Activated CD8-positive, alpha-beta T cell treated with anti-CD3 and anti-CD28 coated beads, Interleukin-2, amount 10 ng/mL, durations not matched to agents 7 days and 5 days (primary cell): ENCODE measurements around the gene CALML3. TPM values are rescaled to one million over a fixed set of nuclear protein-coding genes. Genes with fewer than 3 reads are reported as not detected.

Source experiments
- ATAC-seq: fragments of 150-1000 bp; cut with Tn5 transposase; one replicate; pipeline ENCODE4 v1.10.0; 2021; ENCODE audit warnings: moderate library complexity
- CTCF ChIA-PET: fragments of 350-600 bp; sonication (Branson Sonifier 250); formaldehyde crosslinking; loops from one replicate; lab custom pipeline; 2021; ENCODE audit warnings: antibody characterized with exemption; lab: Charles Lee
- POLR2A ChIA-PET: fragments of 350-600 bp; sonication (Branson Sonifier 250); formaldehyde crosslinking; loops from one replicate; lab custom pipeline; 2021; ENCODE audit warnings: antibody characterized with exemption; lab: Charles Lee
- DNase-seq: peaks from one replicate; pipeline ENCODE4 v3.0.0-alpha.2; 2020
- H3K27ac Mint-ChIP-seq: one replicate; pipeline ENCODE4 v1.8.0; 2021; ENCODE audit warnings: mild to moderate bottlenecking, mixed read lengths
- H3K27me3 Mint-ChIP-seq: one replicate; pipeline ENCODE4 v1.8.0; 2021; ENCODE audit warnings: low read depth, mixed read lengths
- H3K36me3 Mint-ChIP-seq: one replicate; pipeline ENCODE4 v1.8.0; 2021; ENCODE audit warnings: low read depth, mixed read lengths
- H3K4me1 Mint-ChIP-seq: one replicate; pipeline ENCODE4 v1.8.0; 2021; ENCODE audit warnings: low read depth, mixed read lengths
- H3K4me3 Mint-ChIP-seq: one replicate; pipeline ENCODE4 v1.8.0; 2021; ENCODE audit warnings: mild to moderate bottlenecking, mixed read lengths
- H3K9me3 Mint-ChIP-seq: one replicate; pipeline ENCODE4 v1.8.0; 2022; ENCODE audit warnings: mixed read lengths; ENCODE audit not compliant: insufficient read depth
- total RNA-seq, 2 experiments: library from RNA; stranded (reverse); gene quantifications; one replicate each; pipeline ENCODE4 v1.2.3, GENCODE V29; 2021

CALML3 gene
- total RNA-seq, 2 experiments from 2014 or later, result not detected

DNA sequence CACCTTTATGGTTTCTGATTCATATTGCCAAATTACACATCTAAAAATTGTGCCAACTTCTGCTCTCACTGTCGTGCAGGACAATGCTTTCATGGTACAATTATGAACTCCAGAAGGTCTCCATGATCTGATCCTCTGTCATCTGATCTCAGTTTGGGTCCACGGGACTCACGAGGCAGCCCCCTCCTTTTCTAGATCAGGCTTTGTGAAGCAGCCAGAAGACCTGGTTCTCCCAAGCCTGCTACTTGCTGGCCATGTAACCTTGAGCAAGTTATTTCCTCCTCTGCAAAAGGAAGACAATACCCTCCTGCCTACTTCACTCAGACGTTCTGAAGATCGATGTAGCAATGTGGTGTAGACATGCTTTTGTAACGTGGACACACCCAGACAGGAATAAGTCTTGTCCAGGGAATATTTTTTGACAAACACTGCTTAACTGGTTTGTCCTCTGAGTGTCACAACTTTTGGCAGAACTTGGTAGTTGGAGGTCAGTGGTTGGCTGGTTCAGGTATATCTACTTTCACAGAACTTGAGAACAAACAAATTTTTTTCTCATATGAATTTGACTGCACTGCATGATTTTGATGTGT, 19.6 kb downstream of the CALML3 start:
- H3K4me3 Mint-ChIP-seq, result no peak overlapping the region
- peaks cover 8% of the 10 kb centered on the region for H3K9me3 Mint-ChIP-seq
- CTCF ChIA-PET, result no interaction called here

DNA sequence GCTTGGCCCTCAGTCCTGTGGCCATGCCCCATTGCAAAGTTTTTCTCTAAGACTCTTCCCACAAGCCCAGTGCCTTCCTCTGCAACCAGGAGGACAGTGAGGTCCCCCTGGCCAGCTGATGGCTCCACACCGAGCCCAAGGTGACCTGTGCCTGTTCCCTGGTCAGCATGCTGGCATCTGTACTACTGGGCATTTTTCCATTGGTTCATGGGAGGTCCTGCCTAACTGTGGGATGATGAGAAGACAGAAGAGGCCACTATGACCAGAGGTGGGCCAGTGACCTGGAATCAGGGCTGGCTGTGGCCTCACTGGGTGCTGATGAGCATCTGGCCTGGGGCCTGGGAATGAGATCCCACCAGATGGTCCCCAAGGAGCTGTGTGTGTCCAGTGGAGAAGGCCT, 20.2 kb downstream of the CALML3 start:
- H3K27me3 Mint-ChIP-seq, result peaks cover 5% of the 10 kb centered on the region
- ATAC-seq, result no peak
- no peak for DNase-seq
- peaks cover 4% of the 10 kb centered on the region for H3K36me3 Mint-ChIP-seq
- H3K4me1 Mint-ChIP-seq, result no peaks in the 10 kb centered on the region
- no peak overlapping the region for H3K27ac Mint-ChIP-seq
- ChIA-PET CTCF (interaction anchor here (1.2 kb wide), 1 partner anchor 78 kb away, joined by 3 read pairs; no protein-coding TSS in a partner anchor), POLR2A (no interaction called here)
- H3K9me3 Mint-ChIP-seq, result peaks cover 8% of the 10 kb centered on the region
- no peak overlapping the region for H3K4me3 Mint-ChIP-seq

More for the DNA sequence above, 19.6 kb downstream of the CALML3 start:
- ATAC-seq (no peak), DNase-seq (no peak)
- Mint-ChIP-seq H3K27ac (no peak overlapping the region), H3K4me1 (no peaks in the 10 kb centered on the region), H3K36me3 (peaks cover 4% of the 10 kb centered on the region), H3K27me3 (peaks cover 5% of the 10 kb centered on the region)
- POLR2A ChIA-PET, result no interaction called here

DNA sequence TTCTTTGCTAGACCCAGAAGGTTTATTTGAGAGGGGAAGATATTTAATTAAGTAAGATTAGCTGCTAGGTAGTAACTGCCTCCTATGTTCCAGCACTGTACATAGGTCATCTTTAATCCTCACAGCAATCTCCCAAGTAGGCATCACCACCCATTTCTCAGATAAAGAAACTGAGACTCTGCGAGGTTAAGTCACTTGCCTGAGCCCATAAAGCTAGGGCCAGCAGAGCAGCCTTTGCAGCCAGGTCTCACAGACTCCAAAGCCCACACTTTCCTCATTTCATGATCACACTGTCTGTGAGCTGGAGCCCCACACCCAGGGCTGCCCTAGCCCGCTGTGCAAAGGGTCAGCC, 20.6 kb downstream of the CALML3 start:
- POLR2A ChIA-PET, result no interaction called here
- no peak for ATAC-seq

DNA sequence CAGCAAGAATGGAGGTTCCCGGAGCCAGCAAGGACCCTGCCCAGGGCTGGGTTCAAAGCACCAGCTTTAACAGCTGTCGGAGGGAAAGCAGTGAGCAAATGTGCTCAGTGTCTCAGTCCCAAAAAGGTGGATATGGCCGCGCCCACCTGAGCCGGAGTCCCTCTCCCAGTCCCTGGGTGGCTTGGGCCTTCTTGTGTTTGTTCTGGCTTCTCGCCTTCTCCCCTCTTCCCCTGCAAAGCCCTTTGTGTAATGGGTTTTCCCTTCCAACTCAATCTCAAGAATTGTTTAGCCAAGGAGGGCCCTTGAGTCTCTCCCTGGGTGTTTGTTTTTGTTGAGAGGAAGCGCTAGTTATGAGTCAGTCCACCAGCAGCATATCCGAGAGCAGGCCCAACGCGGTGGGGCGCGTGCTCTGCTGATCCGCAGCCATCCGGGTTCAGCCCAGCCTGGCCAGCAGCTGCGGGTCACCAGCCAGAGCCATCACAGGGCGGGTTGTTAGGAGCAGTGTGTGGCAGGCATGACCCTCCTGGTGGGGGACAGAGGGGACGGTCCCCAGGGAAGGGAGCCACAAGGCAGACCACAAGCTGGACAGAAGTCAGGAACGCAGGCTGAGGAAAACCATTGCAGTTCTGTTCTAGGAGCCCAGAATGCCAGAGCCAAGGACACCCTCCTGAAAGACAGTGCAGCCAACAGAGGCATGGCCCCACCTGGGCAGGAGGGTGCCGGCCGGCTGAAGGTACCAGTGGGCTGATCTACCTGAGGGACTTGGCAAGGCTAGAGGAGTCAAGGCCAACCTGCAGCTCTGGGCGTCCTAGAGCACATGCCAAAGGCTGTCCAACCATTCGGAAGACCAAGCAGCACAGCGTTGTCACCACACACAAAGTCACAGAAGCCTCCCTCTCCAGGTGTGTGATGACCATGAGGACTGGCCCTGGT, 21.3 kb downstream of the CALML3 start:
- no peak for ATAC-seq
- H3K4me1 Mint-ChIP-seq, result peaks cover 8% of the 10 kb centered on the region
- H3K36me3 Mint-ChIP-seq, result peaks cover 4% of the 10 kb centered on the region
- no peak for DNase-seq
- no peak overlapping the region for H3K27ac Mint-ChIP-seq
- peaks cover 8% of the 10 kb centered on the region for H3K9me3 Mint-ChIP-seq
- no peak overlapping the region for H3K4me3 Mint-ChIP-seq
- ChIA-PET POLR2A (no interaction called here), CTCF (interaction anchor here (1.2 kb wide), 1 partner anchor 77 kb away, joined by 3 read pairs; no protein-coding TSS in a partner anchor)
- peaks cover 5% of the 10 kb centered on the region for H3K27me3 Mint-ChIP-seq

More for the DNA sequence above, 20.6 kb downstream of the CALML3 start:
- peaks cover 8% of the 10 kb centered on the region for H3K9me3 Mint-ChIP-seq
- H3K27ac Mint-ChIP-seq, result no peak overlapping the region
- peaks cover 4% of the 10 kb centered on the region for H3K36me3 Mint-ChIP-seq
- peaks cover 5% of the 10 kb centered on the region for H3K27me3 Mint-ChIP-seq
- CTCF ChIA-PET, result interaction anchor here (1.2 kb wide), 1 partner anchor 78 kb away, joined by 3 read pairs; no protein-coding TSS in a partner anchor
- H3K4me3 Mint-ChIP-seq, result no peak overlapping the region
- H3K4me1 Mint-ChIP-seq, result peaks cover 1% of the 10 kb centered on the region
- no peak for DNase-seq

DNA sequence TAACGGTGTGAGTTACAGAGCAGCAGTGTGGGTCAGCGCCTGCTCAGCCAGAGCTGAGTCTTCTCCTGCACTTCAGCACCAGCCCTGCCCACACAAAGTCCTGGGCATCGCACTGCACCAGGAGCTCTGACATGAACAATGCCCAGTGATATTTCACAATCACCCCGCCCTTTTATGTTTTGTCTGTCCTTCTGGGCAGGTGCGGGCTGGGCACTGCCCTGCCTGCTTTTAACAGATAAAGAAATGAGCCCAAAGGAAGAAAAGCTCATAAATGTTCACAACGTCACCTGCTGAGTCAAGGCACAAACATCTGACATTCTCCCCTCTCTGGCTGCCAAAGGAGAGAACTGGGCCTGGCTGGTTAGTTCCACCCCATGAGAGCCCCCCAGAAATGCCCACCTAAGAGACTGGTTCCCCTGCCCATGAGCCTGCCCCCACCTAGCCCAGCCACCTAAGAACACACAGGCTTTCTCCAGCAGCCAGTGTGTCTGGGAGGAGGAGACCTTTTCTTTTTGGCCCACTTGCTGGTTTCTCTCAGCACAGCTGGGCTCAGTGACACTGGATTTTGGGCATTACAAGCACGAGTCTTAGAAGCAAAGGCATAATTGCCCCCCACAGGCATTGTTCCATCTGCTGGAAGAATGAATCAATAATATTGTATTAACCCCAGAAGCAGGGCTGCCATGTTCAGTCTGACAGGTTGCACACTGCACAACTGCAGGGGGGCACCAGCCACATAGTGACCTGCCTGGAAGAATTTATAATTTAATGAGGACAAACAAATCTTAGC, 22.3 kb downstream of the CALML3 start:
- ATAC-seq (no peak), DNase-seq (no peak)
- H3K27ac Mint-ChIP-seq, result no peak overlapping the region
- peaks cover 17% of the 10 kb centered on the region for H3K4me1 Mint-ChIP-seq
- CTCF ChIA-PET, result no interaction called here
- H3K36me3 Mint-ChIP-seq, result peaks cover 2% of the 10 kb centered on the region
- H3K9me3 Mint-ChIP-seq, result peaks cover under 1% of the 10 kb centered on the region
- H3K4me3 Mint-ChIP-seq, result no peak overlapping the region
- POLR2A ChIA-PET, result no interaction called here
- H3K27me3 Mint-ChIP-seq, result peaks cover 5% of the 10 kb centered on the region

DNA sequence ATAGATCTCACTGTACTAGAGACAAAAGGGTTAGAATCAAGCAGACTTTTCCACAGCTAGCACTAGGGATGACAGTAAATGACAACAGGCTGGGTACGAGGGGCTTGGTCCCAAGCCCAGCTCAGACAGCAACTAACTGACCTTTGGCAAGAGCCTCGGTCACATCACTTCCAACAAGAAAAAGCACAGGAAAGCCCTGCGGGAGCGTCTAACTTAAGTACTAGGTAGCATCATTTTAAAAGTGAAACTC, 22.8 kb downstream of the CALML3 start:
- Mint-ChIP-seq H3K36me3 (no peaks in the 10 kb centered on the region), H3K9me3 (no peaks in the 10 kb centered on the region), H3K4me1 (peaks cover 22% of the 10 kb centered on the region), H3K4me3 (no peak overlapping the region), H3K27ac (no peak overlapping the region), H3K27me3 (peaks cover 5% of the 10 kb centered on the region)
- POLR2A ChIA-PET, result no interaction called here
- no peak for ATAC-seq
- DNase-seq, result no peak
- CTCF ChIA-PET, result interaction anchor here (3.2 kb wide), 1 partner anchor 75 kb away, joined by 13 read pairs; no protein-coding TSS in a partner anchor

DNA sequence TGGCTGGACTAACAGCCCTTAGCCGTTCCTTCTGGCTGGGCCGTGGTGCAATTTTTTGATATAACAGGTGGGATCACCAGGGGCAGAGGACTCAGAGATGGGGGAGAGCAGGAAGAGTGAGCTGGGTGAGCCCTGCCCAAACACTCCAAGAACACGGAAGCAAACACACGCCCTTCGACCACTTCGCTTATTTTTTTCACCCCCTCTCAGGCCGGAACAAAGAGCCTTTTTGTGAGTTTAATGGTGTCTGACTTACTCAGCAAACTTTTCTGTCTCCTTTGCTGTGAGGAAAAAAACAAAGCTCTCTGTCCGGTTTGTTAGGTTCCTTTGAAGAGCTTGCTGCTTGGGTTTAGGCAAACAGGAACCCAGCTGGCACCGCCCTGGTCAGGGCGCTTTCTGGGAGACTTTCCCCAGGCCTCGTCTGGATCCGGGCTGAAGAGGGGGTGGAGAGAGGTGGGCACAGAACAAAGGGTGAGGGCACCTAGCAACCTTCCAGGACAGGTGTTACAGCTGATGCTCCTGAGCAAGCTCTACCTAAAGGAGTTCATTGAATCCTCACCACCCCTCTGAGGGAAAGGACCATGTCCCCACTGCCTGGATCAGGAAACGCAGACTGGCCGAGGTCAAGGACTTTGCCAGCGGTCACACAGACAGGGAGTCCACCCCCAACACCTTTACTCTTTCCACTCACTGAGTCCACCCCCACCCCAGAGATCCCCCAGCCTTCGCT, 23.3 kb downstream of the CALML3 start:
- ChIA-PET CTCF (interaction anchor here (1.0 to 3.2 kb wide), 3 partner anchors 15 to 105 kb away, joined by 3 to 13 read pairs (median 5); no protein-coding TSS in a partner anchor), POLR2A (interaction anchor here (0.8 kb wide), 1 partner anchor 16 kb away, joined by 3 read pairs; no protein-coding TSS in a partner anchor)
- DNase-seq (no peak), ATAC-seq (no peak)
- H3K27ac Mint-ChIP-seq, result no peak overlapping the region
- no peaks in the 10 kb centered on the region for H3K36me3 Mint-ChIP-seq
- peaks cover 5% of the 10 kb centered on the region for H3K27me3 Mint-ChIP-seq
- no peaks in the 10 kb centered on the region for H3K9me3 Mint-ChIP-seq
- H3K4me3 Mint-ChIP-seq, result no peak overlapping the region
- peaks cover 27% of the 10 kb centered on the region for H3K4me1 Mint-ChIP-seq

DNA sequence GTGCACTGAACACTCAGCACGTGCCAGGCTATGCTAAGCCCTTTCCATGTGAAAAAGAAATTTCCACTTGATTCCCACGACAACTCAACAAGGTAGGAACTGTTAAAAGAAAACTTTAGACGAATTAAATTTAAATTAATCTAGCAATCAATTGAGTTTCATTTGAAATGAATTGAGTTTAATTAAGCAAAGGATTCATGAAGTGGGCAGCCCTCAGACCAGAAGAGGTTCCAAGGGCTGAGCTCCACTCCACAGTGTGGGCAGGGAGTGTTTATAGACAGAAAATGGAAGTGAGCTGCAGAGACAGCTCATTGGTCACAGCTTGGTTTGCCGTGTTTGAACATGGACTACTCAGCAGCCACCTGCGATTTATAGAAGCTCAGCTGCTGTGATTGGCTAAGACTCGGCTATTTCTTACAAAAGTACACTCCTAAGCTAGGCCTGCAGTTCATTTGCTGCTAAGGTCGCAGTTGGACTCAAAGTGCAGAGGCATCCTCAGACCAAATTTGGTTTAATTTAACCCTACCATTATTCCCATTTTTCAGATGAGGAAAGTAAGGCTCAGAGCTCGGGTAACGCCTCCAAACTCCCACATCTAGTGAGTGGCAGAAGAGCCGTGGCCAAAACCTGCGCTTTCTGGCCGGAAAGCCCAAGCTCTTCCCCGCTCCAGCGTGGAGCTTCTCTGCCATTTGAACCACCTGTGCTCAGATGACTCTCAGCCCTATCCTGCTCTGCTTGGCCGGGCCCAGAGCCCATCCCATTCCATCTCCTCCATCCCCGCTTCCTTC, 24.9 kb downstream of the CALML3 start:
- Mint-ChIP-seq H3K27ac (no peak overlapping the region), H3K9me3 (no peaks in the 10 kb centered on the region), H3K36me3 (no peaks in the 10 kb centered on the region), H3K4me3 (no peak overlapping the region), H3K4me1 (peaks cover 29% of the 10 kb centered on the region), H3K27me3 (peaks cover 2% of the 10 kb centered on the region)
- POLR2A ChIA-PET, result no interaction called here
- DNase-seq, result no peak
- ATAC-seq, result no peak
- CTCF ChIA-PET, result interaction anchor here (1.0 to 3.2 kb wide), 4 partner anchors 13 to 107 kb away, joined by 3 to 13 read pairs (median 4); no protein-coding TSS in a partner anchor

DNA sequence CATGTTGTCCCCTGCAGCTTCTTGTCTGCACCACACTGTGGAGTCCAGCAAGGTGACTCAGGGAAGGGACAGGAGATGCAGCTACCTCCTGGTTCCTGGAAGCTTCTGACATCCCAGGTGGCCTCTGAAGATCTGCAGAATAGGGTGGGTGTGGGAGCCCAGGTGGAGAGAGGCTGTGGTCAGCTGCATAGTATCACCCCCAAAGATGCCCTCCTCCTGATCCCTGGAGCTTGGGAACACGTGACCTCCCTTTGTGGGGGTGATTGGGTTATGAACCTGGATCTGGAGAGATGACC, 25.4 kb downstream of the CALML3 start:
- Mint-ChIP-seq H3K27me3 (no peaks in the 10 kb centered on the region), H3K4me3 (no peak overlapping the region), H3K9me3 (no peaks in the 10 kb centered on the region), H3K36me3 (no peaks in the 10 kb centered on the region), H3K4me1 (peaks cover 29% of the 10 kb centered on the region), H3K27ac (no peak overlapping the region)
- no peak for DNase-seq
- ChIA-PET CTCF (interaction anchor here (1.7 to 3.2 kb wide), 2 partner anchors 72 to 79 kb away, joined by 4 to 13 read pairs; no protein-coding TSS in a partner anchor), POLR2A (no interaction called here)
- ATAC-seq, result no peak

DNA sequence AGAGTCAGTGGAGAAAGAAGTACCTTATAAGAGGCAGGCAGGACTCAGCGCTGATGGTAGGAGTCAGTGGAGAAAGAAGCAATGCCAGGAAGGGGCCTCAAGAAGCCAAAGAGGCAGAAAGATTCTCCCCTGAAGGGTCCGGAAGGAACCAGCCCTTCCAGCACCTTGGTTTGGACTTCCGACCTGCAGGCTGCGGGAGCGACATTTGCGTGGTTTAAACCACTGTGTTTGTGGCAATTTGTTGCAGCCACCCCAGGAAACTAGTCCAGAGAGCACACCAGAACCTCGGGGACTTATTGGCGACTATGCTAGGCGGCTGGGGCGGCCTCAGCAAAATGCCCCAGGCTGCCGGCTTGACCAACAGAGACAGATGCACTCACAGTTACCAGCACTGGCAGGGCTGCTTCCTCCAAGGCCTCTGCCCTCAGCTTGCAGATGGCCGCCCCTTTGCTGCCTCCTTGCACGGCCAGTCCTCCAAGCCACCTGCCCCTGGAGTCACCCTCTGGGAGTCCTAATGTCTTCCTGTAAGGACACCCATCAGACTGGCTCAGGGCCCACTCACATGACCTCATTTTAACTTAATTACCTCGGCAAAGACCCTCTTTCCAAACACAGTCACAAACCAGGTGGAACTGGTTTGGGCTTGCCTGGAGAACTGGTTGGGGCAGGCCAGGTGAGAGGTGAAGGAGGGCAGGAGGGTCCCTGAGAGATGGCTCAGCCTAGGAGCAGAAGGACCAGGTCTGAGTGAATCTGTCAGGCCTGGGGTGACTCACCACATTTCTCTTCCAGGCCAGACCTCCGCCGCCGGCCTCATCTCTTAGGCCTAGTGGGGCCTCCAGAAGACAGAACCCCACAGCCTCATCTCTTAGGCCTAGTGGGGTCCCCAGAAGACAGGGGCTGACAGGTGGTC, 26.1 kb downstream of the CALML3 start:
- no peak overlapping the region for H3K27ac Mint-ChIP-seq
- no peaks in the 10 kb centered on the region for H3K36me3 Mint-ChIP-seq
- CTCF ChIA-PET, result interaction anchor here (3.2 kb wide), 1 partner anchor 72 kb away, joined by 13 read pairs; no protein-coding TSS in a partner anchor
- no peak overlapping the region for H3K4me3 Mint-ChIP-seq
- ATAC-seq (no peak), DNase-seq (no peak)
- POLR2A ChIA-PET, result no interaction called here
- no peaks in the 10 kb centered on the region for H3K27me3 Mint-ChIP-seq
- no peaks in the 10 kb centered on the region for H3K9me3 Mint-ChIP-seq
- peaks cover 29% of the 10 kb centered on the region for H3K4me1 Mint-ChIP-seq
